Measurements from ENCODE around the gene IPO9. TPM values are rescaled to one million over a fixed set of nuclear protein-coding genes. Genes with fewer than 3 reads are reported as not detected.

The IPO9 gene
- total RNA-seq: 21.1 and 24.3 TPM in 2 replicates

DNA sequence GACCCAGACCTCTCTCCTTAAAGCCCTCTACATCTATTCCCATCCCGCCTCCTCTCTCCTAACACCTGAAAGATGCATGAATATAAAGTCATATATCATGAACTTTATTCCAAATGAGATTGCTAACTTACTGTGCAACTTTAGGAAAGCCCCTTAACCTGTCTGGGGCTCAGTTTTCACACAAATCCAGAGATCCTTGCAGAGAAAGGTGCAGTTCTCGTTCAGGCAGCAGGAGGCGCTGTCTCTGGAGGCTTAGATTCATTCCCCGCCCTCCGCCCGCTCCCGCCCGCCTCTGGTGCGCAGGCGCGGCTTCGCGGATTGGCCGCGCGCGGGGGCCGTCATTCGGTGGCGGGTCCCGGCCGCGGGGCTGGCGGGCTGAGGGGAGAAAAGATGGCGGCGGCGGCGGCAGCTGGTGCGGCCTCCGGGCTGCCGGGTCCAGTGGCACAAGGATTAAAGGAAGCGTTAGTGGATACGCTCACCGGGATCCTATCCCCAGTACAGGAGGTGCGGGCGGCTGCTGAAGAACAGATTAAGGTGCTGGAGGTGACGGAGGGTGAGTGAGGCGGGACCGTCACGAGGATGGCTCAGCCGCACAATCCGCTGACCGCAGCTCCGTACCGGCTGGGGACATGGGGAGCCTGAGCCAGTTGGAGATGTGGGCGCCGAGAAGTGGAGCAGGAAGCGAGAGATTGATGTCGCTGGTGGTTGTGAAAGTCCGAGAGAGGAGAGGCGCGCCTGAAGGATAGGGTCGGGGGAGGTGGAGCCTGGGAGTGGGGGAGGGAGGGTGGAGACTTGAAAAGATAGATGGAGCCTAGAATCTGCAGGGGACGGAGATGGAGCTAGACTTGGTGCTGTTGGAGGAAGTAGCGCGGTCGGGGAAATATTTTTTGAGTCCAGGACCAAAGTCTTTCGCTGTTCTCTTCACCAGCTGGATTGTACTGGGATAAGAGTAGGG lies at the start of gene IPO9:
Gene IPO9 (plus strand): TSS at position 338 of the 955 bp plus-strand sequence. CDS start 53 bp downstream, at position 391.

DNA sequence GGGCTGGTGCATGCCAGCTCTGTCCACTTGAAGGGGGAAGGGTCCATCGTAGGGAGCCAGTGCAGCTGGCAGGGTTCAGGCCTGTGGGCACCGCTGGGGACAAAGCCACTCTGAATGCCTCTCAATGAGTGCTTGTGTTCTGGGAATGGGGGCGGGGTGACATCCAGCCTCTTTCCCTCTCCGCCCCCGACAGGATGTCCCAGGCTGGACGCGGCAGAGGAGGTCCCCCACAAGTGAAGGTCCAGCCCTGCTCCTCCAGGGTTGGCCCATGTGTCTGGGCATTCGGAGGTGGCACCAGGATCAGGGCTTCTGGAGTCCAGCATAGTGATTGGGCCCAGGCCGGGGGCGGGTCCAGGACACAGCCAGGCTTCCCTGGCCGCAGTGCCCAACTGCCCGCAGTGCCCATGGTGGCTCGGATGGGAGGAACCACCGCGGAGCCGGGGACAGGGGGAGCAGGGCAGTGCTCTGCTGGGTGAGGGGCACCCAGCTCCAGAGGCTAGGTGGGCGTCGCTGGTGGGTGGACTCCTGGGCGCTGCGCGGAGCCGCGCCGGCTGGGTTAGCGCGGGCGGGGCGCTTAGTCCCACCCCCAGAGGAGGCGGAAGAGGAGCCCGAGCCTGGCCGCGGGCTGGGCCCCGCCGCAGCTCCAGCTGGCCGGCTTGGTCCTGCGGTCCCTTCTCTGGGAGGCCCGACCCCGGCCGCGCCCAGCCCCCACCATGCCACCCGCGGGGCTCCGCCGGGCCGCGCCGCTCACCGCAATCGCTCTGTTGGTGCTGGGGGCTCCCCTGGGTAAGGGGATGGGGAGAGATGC lies 59.5 kb downstream of the IPO9 start, which contains the start of gene SHISA4:
Gene SHISA4 (plus strand): TSS at position 617 of the 808 bp plus-strand sequence. CDS start 97 bp downstream, at position 714.

Other genes starting within 250 kb of the IPO9 start
- 13.9 and 19.8 TPM in 2 replicates for gene SHISA4, start 59.7 kb downstream of the IPO9 start, total RNA-seq
- 25.8 and 61.5 TPM in 2 replicates for gene LMOD1, start 117.4 kb downstream of the IPO9 start, total RNA-seq
- 76.7 and 79.5 TPM in 2 replicates for gene TIMM17A, start 126.3 kb downstream of the IPO9 start, total RNA-seq
- 45.4 and 56.0 TPM in 2 replicates for gene RNPEP, start 153.5 kb downstream of the IPO9 start, total RNA-seq
- gene ELF3, start 181.4 kb downstream of the IPO9 start, total RNA-seq: under 0.01 and 0.12 TPM in 2 replicates

Data from aortic smooth muscle cell (primary cell).